HT-29 (cell line): ENCODE results near the gene KIF26B. TPM values are rescaled to one million over a fixed set of nuclear protein-coding genes. Genes with fewer than 3 reads are reported as not detected.
"Not testable (repeated sequence)": the region's sequence is repeated elsewhere in the genome, so short reads cannot be mapped to it uniquely, and the experiment has no call there.

Experiments
- DNase-seq: peaks from one replicate; pipeline ENCODE4 v3.0.0-alpha.2; 2015; ENCODE audit warnings: low spot score
- total RNA-seq: library from RNA; depleted of rRNA; stranded (reverse); fragments of >200 nt; shearing (Covaris generic); gene quantifications from 2 replicates; pipeline ENCODE4 v1.2.3, GENCODE V29; 2014

Gene KIF26B
- total RNA-seq, 1 experiment from 2014 or later: 0.74 TPM

GRCh38 chr1:245383396-245384330 lies 228.9 kb downstream of the KIF26B start:
- no peak for DNase-seq

GRCh38 chr1:245386297-245386971 lies 231.6 kb downstream of the KIF26B start:
- DNase-seq: no peak

GRCh38 chr1:245388687-245389086 lies 233.9 kb downstream of the KIF26B start:
- DNase-seq: no peak

- DNase-seq: no peak
Observed at GRCh38 chr1:245389873-245390272, 235.1 kb downstream of the KIF26B start.

GRCh38 chr1:245390975-245391374 lies 236.2 kb downstream of the KIF26B start:
- no peak for DNase-seq

GRCh38 chr1:245393694-245394093 lies 238.9 kb downstream of the KIF26B start:
- no peak for DNase-seq

GRCh38 chr1:245395680-245396079 lies 240.9 kb downstream of the KIF26B start:
- DNase-seq: no peak

GRCh38 chr1:245396615-245397014 lies 241.8 kb downstream of the KIF26B start:
- DNase-seq: no peak

- no peak for DNase-seq
Observed at GRCh38 chr1:245397771-245398170, 243.0 kb downstream of the KIF26B start.

- no peak for DNase-seq
Observed at GRCh38 chr1:245398180-245398579, 243.4 kb downstream of the KIF26B start.

GRCh38 chr1:245401881-245402587 lies 247.2 kb downstream of the KIF26B start:
- no peak for DNase-seq

GRCh38 chr1:245402998-245403397 lies 248.2 kb downstream of the KIF26B start:
- not testable (repeated sequence) for DNase-seq

- DNase-seq: no peak
Observed at GRCh38 chr1:245404527-245404926, 249.7 kb downstream of the KIF26B start.

GRCh38 chr1:245404952-245405351 lies 250.2 kb downstream of the KIF26B start:
- no peak for DNase-seq

- DNase-seq: no peak
Observed at GRCh38 chr1:245406426-245406825, 251.6 kb downstream of the KIF26B start.

GRCh38 chr1:245407983-245408382 lies 253.2 kb downstream of the KIF26B start:
- DNase-seq: no peak

- DNase-seq: no peak
Observed at GRCh38 chr1:245409341-245410195, 254.8 kb downstream of the KIF26B start.

GRCh38 chr1:245411245-245412036 lies 256.7 kb downstream of the KIF26B start:
- DNase-seq: no peak

- no peak for DNase-seq
Observed at GRCh38 chr1:245412306-245412705, 257.5 kb downstream of the KIF26B start.

- DNase-seq: no peak
Observed at GRCh38 chr1:245416781-245417180, 262.0 kb downstream of the KIF26B start.
